Effector CD4-positive, alpha-beta T cell (primary cell): ENCODE data around the gene DTNB.
A peak's percentile ranks its signal among the peaks of the same experiment; 100 is the strongest.

Experiments used
- DNase-seq: peaks from one replicate; pipeline ENCODE4 v3.0.0-alpha.2; 2020

The DTNB gene

GRCh38 chr2:25362434-25363145 lies 310.8 kb downstream of the DTNB start:
- DNase-seq = peak; percentile 43

DNA sequence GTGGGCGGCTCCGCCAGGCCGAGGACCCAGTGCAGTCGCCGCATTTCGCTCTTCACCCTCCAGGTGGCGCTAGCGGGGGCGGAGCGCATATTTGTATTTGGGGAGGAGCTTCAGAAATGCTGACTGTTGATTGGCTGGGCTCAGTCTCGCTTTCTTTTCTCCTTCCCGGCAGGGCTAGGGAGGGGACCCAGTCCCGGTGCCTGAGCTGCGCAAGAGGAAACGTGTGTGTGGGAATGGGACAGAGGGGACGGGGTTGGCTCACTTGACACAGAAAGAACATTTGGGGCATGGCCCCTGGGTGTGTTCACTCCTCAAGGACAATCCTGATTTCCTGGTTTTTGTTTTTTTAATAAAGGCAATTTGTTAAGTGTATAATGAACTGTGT lies 311.3 kb downstream of the DTNB start:
- peak; percentile 93 for DNase-seq

GRCh38 chr2:25361261-25362048 lies 311.9 kb downstream of the DTNB start:
- DNase-seq = no peak

GRCh38 chr2:25358836-25359235 lies 314.5 kb downstream of the DTNB start:
- DNase-seq = no peak

DNA sequence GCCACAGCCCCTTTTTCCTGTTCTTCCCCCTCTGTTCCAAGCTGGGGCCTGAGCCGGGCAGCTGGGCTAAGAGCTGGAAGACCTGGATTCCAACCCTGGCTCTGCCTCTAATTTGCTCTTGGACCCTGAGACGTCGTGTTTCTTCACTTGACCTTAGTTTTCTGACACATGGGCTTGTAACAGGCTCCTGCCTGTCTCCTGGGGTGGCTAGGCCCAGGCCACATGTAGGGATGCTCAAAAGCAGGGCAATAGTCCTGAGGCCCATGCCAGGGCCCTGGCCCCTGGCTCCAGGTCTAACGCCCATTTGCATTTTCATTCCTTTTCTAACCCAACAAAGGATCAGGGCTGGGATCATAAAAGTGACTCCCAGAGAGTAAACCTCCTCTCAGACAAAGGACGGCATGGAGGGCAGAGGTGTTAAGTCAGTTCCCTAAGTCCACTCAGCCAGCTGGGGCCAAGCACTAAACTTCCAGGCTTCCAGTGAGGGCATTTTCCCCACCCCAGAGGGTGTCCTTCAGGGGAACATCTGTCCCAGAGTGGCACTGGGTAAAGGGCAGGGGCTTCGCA lies 315.0 kb downstream of the DTNB start:
- DNase-seq = no peak

DNA sequence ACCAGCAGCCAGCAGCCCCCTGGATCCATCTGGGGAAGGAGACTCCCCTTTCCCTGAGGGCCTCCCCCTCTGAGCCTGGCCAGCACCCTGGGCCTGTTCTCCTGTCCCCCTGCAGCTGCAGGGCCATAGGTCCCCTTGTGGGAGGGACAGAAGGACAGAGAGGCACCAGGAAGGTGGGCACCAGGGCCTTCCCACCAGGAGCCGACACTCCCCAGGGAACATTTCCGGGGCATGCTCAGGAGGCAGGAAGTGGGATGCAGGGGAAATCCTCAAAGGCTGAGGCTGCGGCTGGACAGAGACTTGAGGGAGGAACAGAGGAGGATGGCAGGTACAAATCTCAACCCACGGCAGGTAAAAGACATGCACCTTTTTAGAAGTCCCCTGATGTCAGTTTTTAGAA lies 317.3 kb downstream of the DTNB start:
- no peak for DNase-seq

GRCh38 chr2:25355270-25355669 lies 318.1 kb downstream of the DTNB start:
- DNase-seq = no peak

- DNase-seq = no peak
Measured at GRCh38 chr2:25354116-25354515, 319.3 kb downstream of the DTNB start.

GRCh38 chr2:25349397-25349796 lies 324.0 kb downstream of the DTNB start:
- DNase-seq = no peak

DNA sequence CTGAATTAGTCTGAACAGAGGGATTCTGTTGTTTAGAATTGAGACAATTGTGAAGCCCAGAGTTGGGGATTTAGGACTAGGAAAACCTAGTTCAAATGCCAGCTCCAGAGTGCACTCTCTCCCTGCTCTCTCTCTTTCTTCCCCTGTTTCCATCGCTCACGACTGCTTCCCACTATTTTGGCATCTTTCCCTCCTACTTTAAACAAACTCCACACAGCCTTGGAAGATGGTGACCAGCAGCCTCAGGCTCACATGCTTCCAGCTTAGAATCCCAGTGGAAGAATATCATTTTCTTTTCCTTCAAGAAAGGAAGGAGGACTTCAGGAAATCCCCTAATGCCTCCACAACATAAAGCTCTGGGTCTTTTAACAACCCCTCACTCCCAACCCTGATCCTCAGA lies 325.5 kb downstream of the DTNB start:
- no peak for DNase-seq

GRCh38 chr2:25347205-25347815 lies 326.1 kb downstream of the DTNB start:
- DNase-seq = no peak

DNA sequence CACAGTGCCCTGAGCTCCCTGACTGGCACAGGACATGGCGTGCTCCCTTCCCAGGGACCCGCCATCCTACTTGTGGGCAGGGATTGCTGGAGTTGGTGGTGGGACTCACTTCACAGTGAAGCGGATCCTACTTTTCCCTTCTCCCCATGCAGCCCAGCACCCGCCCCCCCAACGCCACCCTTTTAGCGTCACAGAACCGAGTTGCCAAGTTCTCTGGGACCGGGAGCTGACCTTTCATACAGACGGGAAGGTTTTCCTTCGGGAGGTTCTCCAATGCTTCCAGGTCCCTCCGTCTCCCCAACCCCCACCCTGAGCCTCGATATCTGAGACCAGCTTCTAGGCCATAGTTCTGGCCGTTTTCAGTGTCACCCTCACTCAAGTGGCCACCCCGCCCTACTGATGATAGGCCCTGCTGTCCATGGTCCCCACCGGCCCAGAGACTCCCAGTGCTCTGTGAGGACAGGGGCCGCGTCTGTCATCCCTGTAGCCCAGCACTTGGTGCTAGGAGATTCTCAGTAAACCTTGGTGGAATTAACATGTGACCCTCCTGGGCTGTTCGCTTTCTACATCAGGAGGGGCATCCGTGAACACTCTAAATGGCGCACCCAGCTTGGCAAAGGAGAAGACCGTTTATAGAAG lies 330.1 kb downstream of the DTNB start:
- no peak for DNase-seq

DNA sequence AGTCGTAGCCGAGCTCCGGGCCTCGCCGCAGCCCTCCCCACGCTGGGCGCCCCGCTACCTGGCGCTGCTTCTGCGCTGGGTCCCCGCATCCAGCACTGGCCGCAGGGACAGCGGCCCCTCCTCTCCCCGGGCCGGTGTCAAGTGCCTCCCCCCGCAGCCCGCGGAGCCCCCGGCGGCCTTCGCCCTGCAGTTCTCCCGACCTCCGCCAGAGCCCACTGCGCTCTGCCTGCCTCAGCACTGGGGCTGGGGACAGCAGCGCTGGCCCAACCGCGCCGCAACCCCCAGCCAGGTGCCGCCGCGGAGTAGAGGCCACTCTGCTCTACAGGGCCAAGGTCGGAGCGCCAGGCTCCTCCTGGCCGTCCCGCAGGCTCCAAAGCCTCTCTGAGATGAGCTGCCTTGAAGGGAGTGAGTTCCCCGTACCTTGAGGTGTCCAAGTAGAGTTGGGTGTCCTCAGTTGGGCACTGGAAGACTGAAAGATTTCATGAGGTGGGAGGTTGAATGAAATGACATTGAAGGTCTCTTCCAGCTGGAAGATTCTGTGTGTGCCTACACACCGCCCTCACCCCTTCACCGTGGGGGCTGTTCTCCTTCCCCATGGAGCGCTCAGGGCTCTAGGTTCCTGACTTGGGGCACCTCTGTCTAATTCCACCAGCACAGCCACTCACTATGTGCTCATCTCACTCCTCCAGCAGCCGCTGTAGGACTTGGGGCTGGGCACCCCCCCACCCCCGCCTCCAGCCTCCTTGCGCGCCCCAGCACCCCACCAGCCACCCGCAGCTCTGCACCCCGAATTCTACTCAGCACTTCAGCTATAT lies 330.8 kb downstream of the DTNB start:
- peak; percentile 74 for DNase-seq

DNA sequence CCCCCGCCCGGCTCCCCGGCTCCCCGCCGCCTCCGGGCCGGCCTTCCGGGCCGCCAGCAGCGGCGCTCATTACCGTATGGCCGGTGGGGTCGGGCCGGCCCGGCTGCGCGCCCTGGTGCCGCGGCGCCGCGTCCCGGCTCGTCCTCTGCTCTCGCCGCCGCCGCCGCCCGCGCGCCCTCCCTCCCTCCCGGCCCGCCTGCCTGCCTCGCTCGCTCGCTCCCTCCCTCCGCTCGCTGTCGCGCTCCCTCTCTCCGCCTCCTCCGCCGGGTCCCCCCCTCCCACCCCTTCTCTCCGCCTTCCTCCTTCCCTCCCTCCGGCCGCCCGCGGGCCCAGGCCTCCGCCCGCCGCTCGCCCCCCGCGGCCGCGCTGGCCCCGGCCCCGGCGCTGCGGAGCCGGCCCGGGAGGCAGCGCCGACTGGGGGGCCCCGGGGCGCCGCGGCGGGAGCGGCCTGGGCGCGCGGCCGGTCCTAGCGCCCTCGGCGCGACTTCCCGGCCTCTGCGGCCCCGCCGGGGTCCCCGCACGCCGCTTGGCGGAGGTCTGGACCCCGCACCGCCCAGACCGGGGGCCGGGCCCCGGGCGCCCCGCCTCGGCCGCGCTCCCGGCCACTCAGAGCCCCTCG lies 331.5 kb downstream of the DTNB start, which contains the start of gene DNMT3A:
Gene DNMT3A (minus strand): TSS at position 173 of the 619 bp plus-strand sequence. CDS start 27,941 bp downstream, outside the sequence.
- peak; percentile 38 for DNase-seq

DNA sequence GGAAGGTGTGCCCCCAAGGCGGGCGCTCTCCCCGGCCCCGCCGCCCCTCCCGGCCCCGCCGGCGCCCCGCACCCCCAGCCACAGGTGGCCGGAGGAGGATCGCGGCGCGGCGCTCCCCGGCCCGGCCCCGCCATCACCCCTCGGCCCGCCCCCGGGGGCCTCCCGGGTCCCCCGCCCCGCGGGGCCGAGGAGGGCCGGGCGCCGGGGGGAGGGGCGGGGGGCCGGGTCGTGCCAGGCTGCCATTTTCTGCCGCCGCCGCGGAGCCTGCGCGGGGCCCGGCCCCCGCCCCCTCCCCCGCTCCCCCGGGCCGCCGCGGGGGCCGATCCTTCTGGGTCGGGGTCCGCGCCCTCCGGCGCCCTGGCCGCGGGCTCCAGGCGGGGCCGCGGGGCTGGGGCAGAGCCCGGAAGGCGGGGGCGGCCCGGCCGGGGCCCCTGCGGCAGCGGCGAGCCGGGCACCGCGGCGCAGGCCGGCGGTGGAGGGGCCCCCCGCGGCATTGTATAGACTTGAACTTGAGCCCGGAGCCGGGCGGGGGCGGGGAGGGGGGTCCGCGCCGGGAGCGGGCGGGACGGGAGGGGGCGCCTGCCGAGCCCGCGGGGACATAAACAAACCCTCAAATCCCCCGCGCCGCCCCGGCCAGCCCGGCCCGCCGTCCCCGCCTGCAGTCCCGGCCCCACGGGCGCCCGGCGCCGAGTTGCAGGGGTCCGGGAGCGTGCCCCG lies 332.2 kb downstream of the DTNB start:
- no peak for DNase-seq

- no peak for DNase-seq
Measured at GRCh38 chr2:25340181-25340921, 333.0 kb downstream of the DTNB start.

- DNase-seq = no peak
Measured at GRCh38 chr2:25339791-25340180, 333.6 kb downstream of the DTNB start.

- no peak for DNase-seq
Measured at GRCh38 chr2:25339211-25339674, 334.1 kb downstream of the DTNB start.

DNA sequence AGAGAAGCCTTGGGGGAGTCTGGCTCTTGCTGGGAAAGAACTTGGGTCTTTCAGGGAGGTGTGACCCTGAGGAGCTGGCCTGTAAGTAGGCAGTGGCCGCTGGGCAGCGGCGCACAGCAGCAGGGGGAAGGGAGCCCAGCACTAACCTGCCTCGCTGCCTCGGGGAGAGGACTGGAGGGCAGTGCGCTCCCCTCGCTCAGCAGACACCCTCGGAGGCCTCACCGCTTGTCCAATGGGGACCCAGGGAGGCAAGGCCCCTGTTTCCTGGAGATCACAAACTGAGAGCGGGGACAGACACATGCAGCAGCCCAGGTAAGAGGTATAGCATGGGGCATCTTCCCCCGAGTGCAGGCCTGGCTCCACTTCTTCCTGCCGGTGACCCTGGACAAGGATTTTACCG lies 335.0 kb downstream of the DTNB start:
- DNase-seq = no peak

GRCh38 chr2:25337891-25338290 lies 335.5 kb downstream of the DTNB start:
- DNase-seq = no peak
